ENCODE measurements around the gene RNU7-1.

The RNU7-1 gene

DNA sequence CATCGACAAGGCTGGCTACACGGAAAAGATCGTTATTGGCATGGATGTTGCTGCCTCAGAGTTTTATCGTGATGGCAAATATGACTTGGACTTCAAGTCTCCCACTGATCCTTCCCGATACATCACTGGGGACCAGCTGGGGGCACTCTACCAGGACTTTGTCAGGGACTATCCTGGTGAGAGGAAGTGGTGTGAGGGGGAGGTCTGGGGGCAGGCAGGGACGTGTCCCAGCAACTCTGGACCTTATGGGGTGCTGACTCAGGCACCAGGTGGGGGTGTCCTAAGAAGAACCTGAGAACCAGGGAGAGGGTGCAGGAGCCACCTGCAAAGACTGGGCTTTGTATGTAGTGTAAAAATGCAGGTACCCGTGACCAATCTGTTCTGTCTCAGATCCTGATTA is 24.0 kb upstream of the RNU7-1 start:
- DNase-seq, result no peak

DNA sequence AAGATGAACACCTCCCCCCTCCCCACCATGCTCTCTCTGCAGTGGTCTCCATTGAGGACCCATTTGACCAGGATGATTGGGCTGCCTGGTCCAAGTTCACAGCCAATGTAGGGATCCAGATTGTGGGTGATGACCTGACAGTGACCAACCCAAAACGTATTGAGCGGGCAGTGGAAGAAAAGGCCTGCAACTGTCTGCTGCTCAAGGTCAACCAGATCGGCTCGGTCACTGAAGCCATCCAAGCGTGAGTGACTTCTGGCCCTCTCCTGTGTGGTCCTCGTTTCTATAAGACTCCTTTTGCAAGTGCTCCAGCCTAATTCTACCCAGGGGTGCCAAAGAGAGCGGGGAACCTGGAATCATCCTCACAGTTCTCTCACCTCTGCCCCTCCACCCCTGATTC is 22.1 kb upstream of the RNU7-1 start:
- DNase-seq, result no peak

DNA sequence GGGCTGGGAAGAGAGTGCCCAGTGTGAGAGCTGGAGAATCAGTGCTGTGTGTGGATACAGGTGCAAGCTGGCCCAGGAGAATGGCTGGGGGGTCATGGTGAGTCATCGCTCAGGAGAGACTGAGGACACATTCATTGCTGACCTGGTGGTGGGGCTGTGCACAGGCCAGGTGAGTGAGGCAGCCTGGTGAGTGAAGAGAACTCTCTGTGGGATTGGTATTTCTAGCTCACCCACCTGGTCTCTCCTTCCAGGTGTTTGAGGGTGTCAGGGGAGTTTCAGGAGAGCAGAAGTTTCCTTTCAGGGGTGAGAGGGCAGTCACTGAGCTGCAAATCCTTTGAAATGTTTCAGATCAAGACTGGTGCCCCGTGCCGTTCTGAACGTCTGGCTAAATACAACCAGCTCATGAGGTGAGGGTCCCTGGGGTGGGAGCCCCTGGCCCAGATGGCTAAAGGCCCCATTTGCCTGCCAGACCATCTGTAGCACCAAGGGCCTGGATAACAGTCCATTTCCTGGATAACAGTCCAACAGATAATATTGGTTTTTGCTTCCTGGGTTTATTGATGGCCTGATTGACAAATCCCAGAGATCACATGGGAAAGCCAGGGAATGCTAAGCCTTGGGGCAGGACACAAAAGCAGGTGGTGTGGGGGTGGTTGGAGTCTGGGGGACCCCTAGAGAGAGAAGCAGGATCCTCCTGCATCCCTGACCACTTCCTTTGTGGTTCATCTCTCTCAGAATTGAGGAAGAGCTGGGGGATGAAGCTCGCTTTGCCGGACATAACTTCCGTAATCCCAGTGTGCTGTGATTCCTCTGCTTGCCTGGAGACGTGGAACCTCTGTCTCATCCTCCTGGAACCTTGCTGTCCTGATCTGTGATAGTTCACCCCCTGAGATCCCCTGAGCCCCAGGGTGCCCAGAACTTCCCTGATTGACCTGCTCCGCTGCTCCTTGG is 21.3 kb upstream of the RNU7-1 start:
- DNase-seq, result no peak

DNA sequence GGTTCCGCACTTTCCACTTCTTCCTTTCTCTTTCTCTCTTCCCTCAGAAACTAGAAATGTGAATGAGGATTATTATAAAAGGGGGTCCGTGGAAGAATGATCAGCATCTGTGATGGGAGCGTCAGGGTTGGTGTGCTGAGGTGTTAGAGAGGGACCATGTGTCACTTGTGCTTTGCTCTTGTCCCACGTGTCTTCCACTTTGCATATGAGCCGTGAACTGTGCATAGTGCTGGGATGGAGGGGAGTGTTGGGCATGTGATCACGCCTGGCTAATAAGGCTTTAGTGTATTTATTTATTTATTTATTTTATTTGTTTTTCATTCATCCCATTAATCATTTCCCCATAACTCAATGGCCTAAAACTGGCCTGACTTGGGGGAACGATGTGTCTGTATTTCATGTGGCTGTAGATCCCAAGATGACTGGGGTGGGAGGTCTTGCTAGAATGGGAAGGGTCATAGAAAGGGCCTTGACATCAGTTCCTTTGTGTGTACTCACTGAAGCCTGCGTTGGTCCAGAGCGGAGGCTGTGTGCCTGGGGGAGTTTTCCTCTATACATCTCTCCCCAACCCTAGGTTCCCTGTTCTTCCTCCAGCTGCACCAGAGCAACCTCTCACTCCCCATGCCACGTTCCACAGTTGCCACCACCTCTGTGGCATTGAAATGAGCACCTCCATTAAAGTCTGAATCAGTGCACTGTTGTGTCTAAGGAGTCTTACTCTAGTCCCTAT is 20.4 kb upstream of the RNU7-1 start:
- DNase-seq, result no peak

DNA sequence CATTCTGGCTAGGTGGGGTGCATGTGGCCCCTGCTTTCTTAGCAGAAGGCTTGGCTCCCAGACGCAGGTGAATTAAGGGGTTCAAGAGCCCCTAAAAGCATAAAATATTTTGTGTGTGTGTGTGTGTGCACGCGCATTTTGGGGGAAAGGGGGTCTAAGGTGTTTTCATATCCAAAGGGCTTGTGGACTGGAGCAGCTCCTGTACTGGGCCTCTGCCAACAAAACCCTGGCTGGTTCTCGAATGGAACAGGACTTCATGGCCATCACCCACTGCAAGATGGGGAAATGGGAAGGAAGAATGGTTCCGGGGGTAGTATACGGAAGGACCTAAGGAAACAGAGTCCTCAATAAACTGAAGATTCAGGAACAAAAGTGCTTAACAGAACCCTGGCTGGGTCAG is 19.8 kb upstream of the RNU7-1 start:
- DNase-seq, result no peak

DNA sequence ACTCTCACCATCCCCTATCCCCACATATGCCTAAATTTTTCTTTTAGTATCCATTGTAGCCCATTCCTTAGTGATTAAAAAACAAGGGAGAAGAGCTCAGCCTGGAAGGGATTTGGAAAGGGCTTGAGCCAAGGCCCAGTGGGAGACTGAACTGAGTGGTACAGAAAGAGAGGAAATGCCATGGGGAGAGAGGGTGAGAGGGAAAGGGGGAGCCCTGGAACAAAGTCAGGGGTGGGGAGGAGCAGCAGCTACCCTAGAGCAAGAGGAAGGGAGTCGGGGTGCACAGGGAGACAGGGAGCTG is 18.4 kb upstream of the RNU7-1 start:
- no peak for DNase-seq

DNA sequence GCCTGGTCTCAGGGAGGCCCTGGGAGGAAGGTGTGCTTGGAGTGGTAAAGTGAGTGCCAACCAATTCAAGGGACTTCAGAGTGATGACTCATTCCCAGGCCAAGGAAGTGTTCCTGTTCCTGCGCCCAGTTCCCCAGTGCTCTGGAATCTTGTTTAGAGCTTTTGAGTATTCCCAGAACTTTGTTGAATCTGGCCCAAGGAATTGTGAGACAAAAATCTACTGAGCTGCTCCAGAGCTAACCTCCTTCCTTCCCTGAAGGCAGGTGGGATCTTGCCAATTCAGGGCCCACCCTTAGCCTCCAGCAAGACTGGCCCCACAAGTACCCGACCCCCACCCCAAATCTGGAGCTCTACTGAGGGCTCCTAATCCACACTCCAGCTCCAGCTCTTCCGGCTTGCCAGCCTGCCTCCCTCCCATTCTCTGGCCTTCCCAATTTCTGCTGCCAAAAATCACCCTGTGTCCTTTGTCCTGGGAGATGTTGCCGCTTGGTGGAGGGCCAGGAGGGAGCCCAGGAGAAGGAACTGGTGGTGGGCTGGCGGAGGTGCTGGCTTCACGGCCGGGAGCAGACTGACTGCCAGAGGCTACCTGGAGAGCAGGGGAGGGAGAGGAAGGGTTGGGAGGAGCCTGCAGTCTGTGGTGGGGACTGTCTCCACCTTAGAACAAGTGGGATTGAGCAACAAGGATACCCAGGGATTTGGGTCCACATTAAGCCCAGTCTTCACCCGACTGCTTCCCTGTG is 17.9 kb upstream of the RNU7-1 start:
- peak; percentile 47 for DNase-seq

DNA sequence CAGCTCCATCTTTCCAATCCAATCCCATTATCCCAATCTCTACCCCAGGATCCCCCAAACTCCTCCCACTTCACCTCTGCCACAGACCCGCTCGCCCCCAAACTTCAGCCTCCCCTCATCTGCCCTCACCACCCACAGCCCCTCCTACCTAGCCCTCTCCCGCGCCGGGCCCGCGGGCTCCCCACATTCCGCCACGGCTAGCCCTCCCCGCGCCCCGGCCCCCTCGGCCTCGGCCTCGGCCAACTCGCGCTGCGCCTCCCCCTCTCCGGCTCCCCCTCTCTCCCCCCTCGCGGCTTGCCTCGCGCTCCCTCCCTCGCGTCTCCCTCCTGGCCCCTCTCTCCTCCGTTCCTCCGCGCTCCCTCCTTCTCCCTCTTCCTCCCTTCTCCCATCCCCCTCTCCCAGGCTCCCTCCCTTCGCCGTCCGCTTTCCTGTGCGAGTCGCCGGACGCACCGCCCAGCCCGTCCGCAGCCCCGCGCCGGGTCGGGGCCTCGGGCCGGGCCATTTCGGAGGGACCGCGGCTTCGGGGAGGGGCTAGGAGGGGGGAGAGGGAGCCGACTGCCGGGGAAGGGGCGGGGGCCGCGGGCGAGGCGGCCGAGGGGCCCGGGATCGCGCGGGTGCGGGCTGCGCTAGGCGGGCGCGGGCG is 16.1 kb upstream of the RNU7-1 start, which contains the start of gene ATN1:
TSS of gene ATN1 (plus strand) at position 581 of the 643 bp plus-strand sequence. CDS start 6,043 bp downstream, outside the sequence.
- peak; percentile 59 for DNase-seq

DNA sequence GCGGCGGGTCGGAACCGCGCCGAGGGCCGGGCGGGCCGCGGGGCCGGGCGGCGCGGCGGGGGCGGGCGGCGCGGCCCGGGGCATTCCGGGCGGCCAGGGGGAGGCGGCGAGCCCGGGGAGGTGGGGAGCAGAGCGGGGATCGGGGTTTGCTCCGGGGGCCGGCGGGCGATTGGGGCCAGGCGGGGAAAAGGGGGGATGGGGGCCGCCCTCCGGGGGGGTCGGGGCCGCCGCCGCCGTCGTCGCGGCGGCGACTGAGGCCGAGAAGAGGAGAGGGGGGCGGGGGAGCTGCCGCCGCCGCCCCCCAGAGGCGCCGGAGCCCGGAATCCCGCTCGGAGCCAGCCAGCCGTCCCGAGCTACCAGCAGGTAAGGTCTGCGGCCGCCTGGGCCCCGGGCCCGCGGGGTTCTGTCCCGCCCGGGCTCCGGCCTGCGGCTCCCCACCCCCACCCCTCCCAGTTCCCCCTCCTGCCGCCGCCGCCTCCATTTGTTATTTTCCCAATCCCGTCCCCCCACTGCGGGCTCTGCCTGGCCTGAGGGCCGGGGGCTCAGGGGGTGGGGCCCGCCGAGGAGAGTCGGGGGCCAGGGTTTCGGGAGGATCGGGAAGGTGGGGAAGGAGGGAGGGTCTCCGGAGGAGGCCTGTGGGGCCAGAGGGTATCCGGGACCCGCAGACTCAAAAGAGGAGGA is 15.5 kb upstream of the RNU7-1 start:
- no peak for DNase-seq

DNA sequence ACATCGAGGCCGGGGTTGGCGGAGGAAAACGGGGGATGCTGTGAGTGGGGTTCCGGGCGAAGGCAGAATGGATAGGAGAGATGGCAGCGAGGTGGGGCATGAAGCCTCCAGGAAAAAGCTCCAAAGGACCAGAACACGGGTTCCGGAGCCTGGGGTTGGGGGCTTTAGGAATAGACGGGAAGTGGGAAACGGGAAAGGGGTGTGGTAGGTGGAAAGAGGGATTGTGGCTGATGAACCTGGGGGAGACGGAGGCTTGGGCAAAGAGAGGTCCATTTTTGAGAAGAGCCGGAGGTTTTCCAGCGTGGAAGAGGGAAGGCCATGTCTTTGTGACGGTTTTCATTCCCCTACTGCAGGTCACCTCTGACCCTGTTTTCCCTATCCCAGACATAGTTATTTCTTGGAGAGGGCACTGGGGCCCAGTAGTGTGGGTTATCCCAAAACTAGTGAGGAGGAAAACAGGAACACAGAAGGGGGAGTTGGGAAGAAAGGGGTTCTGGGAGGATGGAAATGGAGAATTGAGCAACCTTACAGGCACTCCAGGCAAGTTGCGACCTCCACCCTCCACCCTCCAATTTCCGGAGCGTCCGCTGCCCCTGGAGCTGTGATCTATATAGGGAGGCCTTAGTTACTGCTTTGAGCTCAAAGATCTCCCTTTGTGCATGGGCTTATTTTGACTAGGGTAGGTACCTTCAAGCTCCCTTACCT is 14.8 kb upstream of the RNU7-1 start:
- DNase-seq, result no peak

DNA sequence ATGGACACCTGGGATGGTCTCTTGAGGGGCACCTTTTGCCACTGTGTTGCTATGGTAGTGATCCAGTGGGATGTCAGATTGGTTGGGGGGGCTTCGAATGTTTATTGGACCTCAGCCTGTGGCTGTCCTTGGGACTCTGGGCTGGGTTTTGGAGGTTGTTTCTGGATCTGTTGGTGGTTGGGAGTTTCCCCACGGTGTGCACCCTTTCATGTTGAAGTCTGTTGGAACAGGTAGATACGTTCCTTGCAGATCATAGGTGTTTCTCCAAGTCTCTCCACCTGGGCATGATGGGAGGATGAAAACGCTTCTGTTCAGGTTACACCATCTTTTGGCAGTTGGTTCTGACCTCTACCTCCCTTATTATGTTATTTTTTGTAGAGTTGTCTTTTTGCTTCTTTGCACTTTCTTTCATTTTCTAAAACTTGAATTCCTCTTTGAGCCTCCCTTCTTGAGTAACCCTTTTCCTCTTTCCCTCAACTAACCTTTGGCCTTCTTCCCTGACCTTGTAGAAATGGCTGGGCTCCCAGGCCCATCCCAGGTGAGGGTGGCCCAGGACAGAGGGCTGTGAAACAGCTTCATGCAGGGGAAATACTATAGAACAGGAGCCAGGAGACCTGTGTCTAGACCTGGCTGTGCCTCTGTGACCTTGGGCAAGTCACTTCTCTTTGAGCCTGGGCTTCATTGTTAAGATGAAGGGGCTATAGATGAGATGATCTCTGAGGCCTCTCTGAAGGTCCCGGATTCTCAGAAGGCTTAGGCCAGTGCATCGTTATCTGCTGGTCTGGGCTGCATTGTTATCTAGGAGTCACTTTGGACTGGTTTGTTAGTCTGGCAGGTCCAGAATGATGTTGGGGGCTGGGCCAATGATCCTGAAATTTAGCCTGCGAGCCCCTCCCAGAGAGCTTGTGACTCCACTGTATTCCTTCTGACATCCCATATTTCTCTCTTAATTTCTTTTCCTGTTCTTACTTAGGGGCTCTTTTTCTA is 13.9 kb upstream of the RNU7-1 start:
- DNase-seq, result no peak

DNA sequence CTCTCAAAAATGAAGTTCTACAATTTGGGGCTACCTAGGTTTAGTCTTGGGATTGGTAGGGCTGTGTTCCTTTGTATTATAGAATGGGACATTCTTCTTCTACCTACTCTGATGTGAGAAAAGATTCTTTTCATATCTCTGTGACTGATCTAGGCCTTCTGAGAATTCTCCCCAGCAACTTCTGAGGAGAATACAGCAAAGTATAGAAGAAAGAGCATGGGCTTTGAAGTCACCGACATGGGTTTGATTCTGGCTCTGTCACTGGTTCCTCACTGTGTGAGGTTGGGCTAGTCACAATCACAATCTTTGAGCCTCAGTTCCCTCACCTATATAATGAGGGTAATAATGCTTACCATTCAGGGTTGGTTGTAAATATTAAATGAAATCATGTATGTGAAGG is 10.8 kb upstream of the RNU7-1 start:
- no peak for DNase-seq

DNA sequence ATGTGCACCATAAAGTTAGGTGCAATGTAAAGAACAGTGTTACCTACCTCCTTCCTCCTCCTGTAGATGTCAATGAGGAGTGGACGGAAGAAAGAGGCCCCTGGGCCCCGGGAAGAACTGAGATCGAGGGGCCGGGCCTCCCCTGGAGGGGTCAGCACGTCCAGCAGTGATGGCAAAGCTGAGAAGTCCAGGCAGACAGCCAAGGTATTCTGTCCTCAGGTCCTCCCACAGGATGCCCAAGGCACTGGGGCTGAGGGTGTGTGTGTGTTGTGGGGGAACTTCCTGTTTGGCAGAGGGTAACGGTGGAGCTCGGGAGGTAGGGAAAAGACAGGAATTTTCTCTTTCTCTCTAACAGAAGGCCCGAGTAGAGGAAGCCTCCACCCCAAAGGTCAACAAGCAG is 9.5 kb upstream of the RNU7-1 start:
- no peak for DNase-seq

DNA sequence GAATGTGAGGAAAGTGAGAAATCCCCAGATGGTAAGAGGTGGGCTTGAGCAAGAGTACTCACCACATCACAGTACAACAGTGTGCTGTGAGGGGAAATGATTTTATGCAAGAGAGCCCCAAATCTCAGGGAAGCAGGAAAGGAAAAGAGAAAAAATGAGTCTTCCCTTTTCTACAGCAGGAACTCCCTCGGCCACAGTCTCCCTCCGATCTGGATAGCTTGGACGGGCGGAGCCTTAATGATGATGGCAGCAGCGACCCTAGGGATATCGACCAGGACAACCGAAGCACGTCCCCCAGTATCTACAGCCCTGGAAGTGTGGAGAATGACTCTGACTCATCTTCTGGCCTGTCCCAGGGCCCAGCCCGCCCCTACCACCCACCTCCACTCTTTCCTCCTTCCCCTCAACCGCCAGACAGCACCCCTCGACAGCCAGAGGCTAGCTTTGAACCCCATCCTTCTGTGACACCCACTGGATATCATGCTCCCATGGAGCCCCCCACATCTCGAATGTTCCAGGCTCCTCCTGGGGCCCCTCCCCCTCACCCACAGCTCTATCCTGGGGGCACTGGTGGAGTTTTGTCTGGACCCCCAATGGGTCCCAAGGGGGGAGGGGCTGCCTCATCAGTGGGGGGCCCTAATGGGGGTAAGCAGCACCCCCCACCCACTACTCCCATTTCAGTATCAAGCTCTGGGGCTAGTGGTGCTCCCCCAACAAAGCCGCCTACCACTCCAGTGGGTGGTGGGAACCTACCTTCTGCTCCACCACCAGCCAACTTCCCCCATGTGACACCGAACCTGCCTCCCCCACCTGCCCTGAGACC is 8.0 kb upstream of the RNU7-1 start:
- no peak for DNase-seq

DNA sequence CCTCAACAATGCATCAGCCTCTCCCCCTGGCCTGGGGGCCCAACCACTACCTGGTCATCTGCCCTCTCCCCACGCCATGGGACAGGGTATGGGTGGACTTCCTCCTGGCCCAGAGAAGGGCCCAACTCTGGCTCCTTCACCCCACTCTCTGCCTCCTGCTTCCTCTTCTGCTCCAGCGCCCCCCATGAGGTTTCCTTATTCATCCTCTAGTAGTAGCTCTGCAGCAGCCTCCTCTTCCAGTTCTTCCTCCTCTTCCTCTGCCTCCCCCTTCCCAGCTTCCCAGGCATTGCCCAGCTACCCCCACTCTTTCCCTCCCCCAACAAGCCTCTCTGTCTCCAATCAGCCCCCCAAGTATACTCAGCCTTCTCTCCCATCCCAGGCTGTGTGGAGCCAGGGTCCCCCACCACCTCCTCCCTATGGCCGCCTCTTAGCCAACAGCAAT is 7.4 kb upstream of the RNU7-1 start:
- DNase-seq, result no peak

DNA sequence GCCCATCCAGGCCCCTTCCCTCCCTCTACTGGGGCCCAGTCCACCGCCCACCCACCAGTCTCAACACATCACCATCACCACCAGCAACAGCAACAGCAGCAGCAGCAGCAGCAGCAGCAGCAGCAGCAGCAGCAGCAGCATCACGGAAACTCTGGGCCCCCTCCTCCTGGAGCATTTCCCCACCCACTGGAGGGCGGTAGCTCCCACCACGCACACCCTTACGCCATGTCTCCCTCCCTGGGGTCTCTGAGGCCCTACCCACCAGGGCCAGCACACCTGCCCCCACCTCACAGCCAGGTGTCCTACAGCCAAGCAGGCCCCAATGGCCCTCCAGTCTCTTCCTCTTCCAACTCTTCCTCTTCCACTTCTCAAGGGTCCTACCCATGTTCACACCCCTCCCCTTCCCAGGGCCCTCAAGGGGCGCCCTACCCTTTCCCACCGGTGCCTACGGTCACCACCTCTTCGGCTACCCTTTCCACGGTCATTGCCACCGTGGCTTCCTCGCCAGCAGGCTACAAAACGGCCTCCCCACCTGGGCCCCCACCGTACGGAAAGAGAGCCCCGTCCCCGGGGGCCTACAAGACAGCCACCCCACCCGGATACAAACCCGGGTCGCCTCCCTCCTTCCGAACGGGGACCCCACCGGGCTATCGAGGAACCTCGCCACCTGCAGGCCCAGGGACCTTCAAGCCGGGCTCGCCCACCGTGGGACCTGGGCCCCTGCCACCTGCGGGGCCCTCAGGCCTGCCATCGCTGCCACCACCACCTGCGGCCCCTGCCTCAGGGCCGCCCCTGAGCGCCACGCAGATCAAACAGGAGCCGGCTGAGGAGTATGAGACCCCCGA is 6.8 kb upstream of the RNU7-1 start:
- no peak for DNase-seq

DNA sequence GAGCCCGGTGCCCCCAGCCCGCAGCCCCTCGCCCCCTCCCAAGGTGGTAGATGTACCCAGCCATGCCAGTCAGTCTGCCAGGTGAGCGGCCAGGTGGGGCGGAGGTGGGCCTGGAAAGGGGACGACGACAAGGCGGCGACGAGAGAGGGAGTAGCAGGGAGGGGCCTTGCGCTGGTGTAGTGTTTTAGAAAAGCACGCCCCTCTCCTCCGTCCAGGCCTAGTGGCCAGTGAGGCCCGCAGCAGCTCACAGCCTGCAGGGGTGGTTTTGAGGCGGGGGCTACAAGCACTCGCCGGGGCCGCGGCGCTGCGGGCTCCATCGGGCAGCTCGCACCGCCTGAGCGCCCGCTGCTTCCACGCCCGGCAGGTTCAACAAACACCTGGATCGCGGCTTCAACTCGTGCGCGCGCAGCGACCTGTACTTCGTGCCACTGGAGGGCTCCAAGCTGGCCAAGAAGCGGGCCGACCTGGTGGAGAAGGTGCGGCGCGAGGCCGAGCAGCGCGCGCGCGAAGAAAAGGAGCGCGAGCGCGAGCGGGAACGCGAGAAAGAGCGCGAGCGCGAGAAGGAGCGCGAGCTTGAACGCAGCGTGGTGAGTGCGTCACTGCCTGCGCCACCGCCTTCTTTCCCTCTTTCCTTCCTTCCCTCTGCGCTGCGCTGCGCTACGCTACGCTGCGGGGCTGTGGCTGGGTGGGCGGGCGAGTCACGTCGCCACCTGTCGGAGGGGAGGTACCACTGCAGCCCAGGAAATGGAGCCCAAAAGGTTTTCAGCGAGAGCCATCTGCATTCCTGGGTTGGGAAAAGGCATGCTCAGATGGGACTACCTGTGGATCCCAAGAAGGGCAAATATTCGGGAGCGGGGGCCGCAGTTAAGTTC is 5.9 kb upstream of the RNU7-1 start:
- DNase-seq, result peak; percentile 96
